ENCODE results near the gene BFSP2.

GRCh38 chr3:133504736-133505135, 104.9 kb downstream of the BFSP2 start:
- TF ChIP-seq, protein P1, sequence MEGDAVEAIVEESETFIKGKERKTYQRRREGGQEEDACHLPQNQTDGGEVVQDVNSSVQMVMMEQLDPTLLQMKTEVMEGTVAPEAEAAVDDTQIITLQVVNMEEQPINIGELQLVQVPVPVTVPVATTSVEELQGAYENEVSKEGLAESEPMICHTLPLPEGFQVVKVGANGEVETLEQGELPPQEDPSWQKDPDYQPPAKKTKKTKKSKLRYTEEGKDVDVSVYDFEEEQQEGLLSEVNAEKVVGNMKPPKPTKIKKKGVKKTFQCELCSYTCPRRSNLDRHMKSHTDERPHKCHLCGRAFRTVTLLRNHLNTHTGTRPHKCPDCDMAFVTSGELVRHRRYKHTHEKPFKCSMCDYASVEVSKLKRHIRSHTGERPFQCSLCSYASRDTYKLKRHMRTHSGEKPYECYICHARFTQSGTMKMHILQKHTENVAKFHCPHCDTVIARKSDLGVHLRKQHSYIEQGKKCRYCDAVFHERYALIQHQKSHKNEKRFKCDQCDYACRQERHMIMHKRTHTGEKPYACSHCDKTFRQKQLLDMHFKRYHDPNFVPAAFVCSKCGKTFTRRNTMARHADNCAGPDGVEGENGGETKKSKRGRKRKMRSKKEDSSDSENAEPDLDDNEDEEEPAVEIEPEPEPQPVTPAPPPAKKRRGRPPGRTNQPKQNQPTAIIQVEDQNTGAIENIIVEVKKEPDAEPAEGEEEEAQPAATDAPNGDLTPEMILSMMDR (IDR thresholded peaks at IDR 0.05): no peak
- TF ChIP-seq POLR2A (IDR thresholded peaks at IDR 0.05): no peak
